HCEC 1CT (cell line): Measurements from ENCODE around the gene TMEM121.
A peak's percentile ranks its signal among the peaks of the same experiment; 100 is the strongest.

ENCODE experiments used
- DNase-seq: peaks from one replicate; pipeline ENCODE4 v3.0.0-alpha.2; 2017

Gene TMEM121

GRCh38 chr14:105525861-105526775 is at the start of gene TMEM121:
TSS of gene TMEM121 (plus strand) at chr14:105526583. CDS start at chr14:105528835, 2,252 bp downstream.
- no peak for DNase-seq

GRCh38 chr14:105476831-105477659 is 49.3 kb upstream of the TMEM121 start:
- DNase-seq, result no peak

- DNase-seq, result no peak
Observed at GRCh38 chr14:105477660-105478397, 48.6 kb upstream of the TMEM121 start.

GRCh38 chr14:105478398-105479251 is 47.8 kb upstream of the TMEM121 start:
- no peak for DNase-seq

- no peak for DNase-seq
Observed at GRCh38 chr14:105479431-105480158, 46.8 kb upstream of the TMEM121 start.

GRCh38 chr14:105480199-105480746 is 46.1 kb upstream of the TMEM121 start:
- no peak for DNase-seq

GRCh38 chr14:105480807-105481801 is 45.3 kb upstream of the TMEM121 start:
- DNase-seq, result peak; percentile 75

- peak; percentile 94 for DNase-seq
Observed at GRCh38 chr14:105481886-105482457, 44.4 kb upstream of the TMEM121 start.

GRCh38 chr14:105482486-105483110 is 43.8 kb upstream of the TMEM121 start:
- no peak for DNase-seq

- DNase-seq, result no peak
Observed at GRCh38 chr14:105483300-105484068, 42.9 kb upstream of the TMEM121 start.

GRCh38 chr14:105484069-105484996 is 42.0 kb upstream of the TMEM121 start:
- DNase-seq, result no peak

GRCh38 chr14:105484997-105485393 is 41.4 kb upstream of the TMEM121 start:
- no peak for DNase-seq

GRCh38 chr14:105485739-105486162 is 40.6 kb upstream of the TMEM121 start:
- no peak for DNase-seq

GRCh38 chr14:105486163-105486973 is 40.0 kb upstream of the TMEM121 start, which contains the start of gene CRIP1:
TSS of gene CRIP1 (plus strand) at chr14:105486886. CDS start at chr14:105487260, 374 bp downstream.
- no peak for DNase-seq

- no peak for DNase-seq
Observed at GRCh38 chr14:105486974-105487448, 39.4 kb upstream of the TMEM121 start.
